GM12864 (cell line): Measurements from ENCODE around the gene KCNN4.

Source experiments
- DNase-seq: peaks from one replicate; pipeline ENCODE4 v3.0.0-alpha.2; 2011; ENCODE audit warnings: low read depth
- H3K4me3 ChIP-seq: 2 replicates; pipeline ENCODE4 v1.5.1; 2011; ENCODE audit warnings: mild to moderate bottlenecking, low read depth, low read length, control low read depth
- CTCF ChIP-seq: IDR thresholded peaks from 2 replicates; pipeline ENCODE4 v1.5.1; 2011; ENCODE audit warnings: low read depth, mild to moderate bottlenecking, moderate library complexity, low read length, control low read depth, inconsistent platforms; ENCODE audit errors: missing control alignments

The KCNN4 gene

GRCh38 chr19:43784241-43784980 lies 3.6 kb upstream of the KCNN4 start:
- TF ChIP-seq CTCF: no peak
- no peak overlapping the region; the same call in 1 of the 2 replicates for H3K4me3 ChIP-seq
- DNase-seq: peak; percentile 47

GRCh38 chr19:43783636-43784035 lies 2.9 kb upstream of the KCNN4 start:
- TF ChIP-seq CTCF: no peak
- peak overlapping the region; percentile 23 for H3K4me3 ChIP-seq
- DNase-seq: no peak

GRCh38 chr19:43782689-43783231 lies 2.0 kb upstream of the KCNN4 start:
- peak overlapping the region; percentile 10 for H3K4me3 ChIP-seq
- TF ChIP-seq CTCF: no peak
- DNase-seq: no peak

DNA sequence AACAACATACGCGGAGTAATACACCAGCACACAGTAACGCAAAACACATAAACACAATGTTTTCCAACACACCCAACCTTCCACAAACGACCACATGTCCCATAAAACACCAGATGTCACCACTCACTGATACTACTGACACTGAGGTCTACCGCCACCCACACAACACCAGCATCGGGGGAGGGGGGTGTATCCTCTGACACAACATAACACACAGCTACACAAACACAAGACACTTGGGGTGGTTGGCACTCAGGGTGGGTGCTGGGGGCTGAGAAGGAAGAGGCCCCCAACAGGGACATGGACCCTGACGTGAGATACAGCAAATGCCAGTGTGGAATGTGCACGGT lies 1.5 kb upstream of the KCNN4 start:
- no peak for TF ChIP-seq CTCF
- no peak for DNase-seq
- peak overlapping the region; percentile 10 for H3K4me3 ChIP-seq

DNA sequence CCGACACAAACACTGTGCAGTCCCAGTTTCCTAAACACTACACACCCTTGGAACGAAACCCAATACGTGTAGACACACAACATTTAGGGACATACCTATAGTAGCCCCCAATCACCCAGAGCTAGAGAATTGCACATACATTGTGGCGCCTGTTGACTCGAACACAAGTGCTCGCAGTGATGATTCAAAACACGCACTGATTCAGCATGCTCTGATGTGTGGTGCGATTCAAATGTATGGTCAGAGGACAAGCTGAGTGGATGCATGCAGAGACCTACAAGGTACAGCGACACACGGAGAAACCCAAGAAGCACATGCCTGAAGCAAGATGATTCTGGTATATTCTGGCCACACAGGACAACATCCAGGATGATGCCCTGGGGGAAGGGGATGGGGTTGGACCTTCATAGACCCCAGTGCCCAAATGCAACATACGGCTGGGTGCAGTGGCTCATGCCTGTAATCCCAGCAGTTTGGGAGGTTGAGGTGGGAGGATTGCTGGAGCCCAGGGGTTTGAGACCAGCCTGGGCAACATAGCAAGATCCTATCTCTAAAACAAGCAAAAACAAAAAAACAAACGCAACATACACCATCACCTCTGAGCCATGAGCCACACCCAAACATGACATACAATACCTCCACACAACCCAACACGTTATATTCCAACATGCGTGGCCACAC lies 997 bp upstream of the KCNN4 start:
- no peak for TF ChIP-seq CTCF
- DNase-seq: no peak
- peak overlapping the region; percentile 84 for H3K4me3 ChIP-seq

DNA sequence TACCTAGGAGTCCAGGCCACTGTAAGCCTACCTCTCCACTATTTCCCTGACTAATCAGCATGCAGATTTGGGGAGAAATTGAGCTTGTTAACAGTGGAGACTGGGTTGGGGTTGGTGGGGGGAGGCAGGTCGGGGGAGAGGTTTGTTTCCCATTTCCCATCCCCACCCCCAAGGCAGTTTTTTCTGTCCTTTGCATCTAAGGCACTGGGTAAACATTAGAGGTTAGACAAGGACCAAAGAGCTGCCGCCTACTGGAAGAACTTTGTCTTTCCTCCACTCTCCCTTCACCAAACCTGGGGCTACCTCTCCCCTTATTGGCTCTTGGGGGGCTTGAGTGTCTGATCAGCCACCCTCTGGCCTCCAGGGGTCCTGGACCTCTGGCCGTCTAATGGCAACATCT lies 953 bp downstream of the KCNN4 start:
- H3K4me3 ChIP-seq: peak overlapping the region; percentile 84
- peak; percentile 62 for TF ChIP-seq CTCF
- no peak for DNase-seq
